Calu3 (cell line): ENCODE data around the gene RAB4B. TPM values are rescaled to one million over a fixed set of nuclear protein-coding genes. Genes with fewer than 3 reads are reported as not detected.

ENCODE experiments used
- BruUV-seq: library from RNA; stranded (reverse); fragments of 400-500 nt; replicated peaks from 2 replicates; lab custom pipeline; 2021; lab: Mats Ljungman, UMichigan
- CTCF ChIA-PET: fragments of 300-600 bp; sonication (Branson Sonifier 250); formaldehyde crosslinking; loops from one replicate; lab custom pipeline; 2022; ENCODE audit warnings: antibody characterized with exemption; lab: Charles Lee
- DNase-seq: peaks from one replicate; pipeline ENCODE4 v3.0.0; 2022
- H3K27ac Mint-ChIP-seq: one replicate; pipeline ENCODE4 v1.8.0; 2022; ENCODE audit warnings: mixed read lengths; ENCODE audit not compliant: unreplicated experiment
- H3K27me3 Mint-ChIP-seq: one replicate; pipeline ENCODE4 v1.8.0; 2022; ENCODE audit warnings: mixed read lengths; ENCODE audit not compliant: unreplicated experiment
- H3K36me3 Mint-ChIP-seq: one replicate; pipeline ENCODE4 v1.8.0; 2022; ENCODE audit warnings: mild to moderate bottlenecking, moderate library complexity, mixed read lengths; ENCODE audit not compliant: insufficient read depth, unreplicated experiment
- H3K4me1 Mint-ChIP-seq: one replicate; pipeline ENCODE4 v1.8.0; 2022; ENCODE audit warnings: mild to moderate bottlenecking, low read depth, mixed read lengths; ENCODE audit not compliant: unreplicated experiment
- H3K4me3 Mint-ChIP-seq: one replicate; pipeline ENCODE4 v1.8.0; 2022; ENCODE audit warnings: mild to moderate bottlenecking, low read depth, moderate library complexity, mixed read lengths; ENCODE audit not compliant: unreplicated experiment
- H3K9me3 Mint-ChIP-seq: one replicate; pipeline ENCODE4 v1.8.0; 2022; ENCODE audit warnings: low read depth, mixed read lengths; ENCODE audit not compliant: unreplicated experiment
- intact Hi-C: fragments of 100-400 bp; cut with micrococcal nuclease; formaldehyde crosslinking; loops from one replicate; pipeline ENCODE4 v1.10.0; 2022; ENCODE audit not compliant: unreplicated experiment
- total RNA-seq: library from RNA; stranded (reverse); gene quantifications from 2 replicates; pipeline ENCODE4 v1.2.3, GENCODE V29; 2022
- TF ChIP-seq, protein P1 (sequence below): fragments of 200-600 bp; IDR thresholded peaks from one replicate; pipeline ENCODE4 v1.8.0; 2022; ENCODE audit warnings: antibody characterized with exemption; ENCODE audit not compliant: unreplicated experiment

The RAB4B gene
- total RNA-seq, 1 experiment from 2014 or later = 22.7 TPM

DNA sequence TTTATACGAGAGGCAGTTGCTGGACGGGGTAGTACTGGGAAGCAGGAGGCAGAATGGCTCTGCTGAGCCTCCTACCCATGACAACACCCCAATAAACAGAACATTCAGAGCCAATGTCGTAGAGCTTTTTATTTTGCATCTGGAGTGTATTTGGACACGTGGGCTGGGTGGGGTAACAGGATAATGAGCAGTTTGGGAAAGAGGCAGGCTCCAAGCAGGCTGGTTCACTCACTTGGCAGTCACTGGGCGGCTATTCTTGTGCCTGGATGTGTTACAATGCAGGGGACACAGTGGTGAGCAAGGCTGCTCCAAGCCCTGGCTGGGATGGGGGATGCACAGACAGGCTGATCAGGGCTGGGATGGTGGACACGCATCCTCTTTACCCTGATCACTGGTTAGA is 37.3 kb upstream of the RAB4B start:
- no peaks in the 10 kb centered on the region for H3K9me3 Mint-ChIP-seq
- TF ChIP-seq, protein P1, sequence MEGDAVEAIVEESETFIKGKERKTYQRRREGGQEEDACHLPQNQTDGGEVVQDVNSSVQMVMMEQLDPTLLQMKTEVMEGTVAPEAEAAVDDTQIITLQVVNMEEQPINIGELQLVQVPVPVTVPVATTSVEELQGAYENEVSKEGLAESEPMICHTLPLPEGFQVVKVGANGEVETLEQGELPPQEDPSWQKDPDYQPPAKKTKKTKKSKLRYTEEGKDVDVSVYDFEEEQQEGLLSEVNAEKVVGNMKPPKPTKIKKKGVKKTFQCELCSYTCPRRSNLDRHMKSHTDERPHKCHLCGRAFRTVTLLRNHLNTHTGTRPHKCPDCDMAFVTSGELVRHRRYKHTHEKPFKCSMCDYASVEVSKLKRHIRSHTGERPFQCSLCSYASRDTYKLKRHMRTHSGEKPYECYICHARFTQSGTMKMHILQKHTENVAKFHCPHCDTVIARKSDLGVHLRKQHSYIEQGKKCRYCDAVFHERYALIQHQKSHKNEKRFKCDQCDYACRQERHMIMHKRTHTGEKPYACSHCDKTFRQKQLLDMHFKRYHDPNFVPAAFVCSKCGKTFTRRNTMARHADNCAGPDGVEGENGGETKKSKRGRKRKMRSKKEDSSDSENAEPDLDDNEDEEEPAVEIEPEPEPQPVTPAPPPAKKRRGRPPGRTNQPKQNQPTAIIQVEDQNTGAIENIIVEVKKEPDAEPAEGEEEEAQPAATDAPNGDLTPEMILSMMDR = no peak
- intact Hi-C loops = no loop called here
- H3K4me1 Mint-ChIP-seq = peaks cover 2% of the 10 kb centered on the region
- peak overlapping the region; percentile 43 for H3K27ac Mint-ChIP-seq
- H3K36me3 Mint-ChIP-seq = peaks cover 74% of the 10 kb centered on the region
- H3K4me3 Mint-ChIP-seq = no peak overlapping the region
- DNase-seq = no peak
- CTCF ChIA-PET = no interaction called here
- H3K27me3 Mint-ChIP-seq = no peaks in the 10 kb centered on the region
- BruUV-seq = no TSS peak

DNA sequence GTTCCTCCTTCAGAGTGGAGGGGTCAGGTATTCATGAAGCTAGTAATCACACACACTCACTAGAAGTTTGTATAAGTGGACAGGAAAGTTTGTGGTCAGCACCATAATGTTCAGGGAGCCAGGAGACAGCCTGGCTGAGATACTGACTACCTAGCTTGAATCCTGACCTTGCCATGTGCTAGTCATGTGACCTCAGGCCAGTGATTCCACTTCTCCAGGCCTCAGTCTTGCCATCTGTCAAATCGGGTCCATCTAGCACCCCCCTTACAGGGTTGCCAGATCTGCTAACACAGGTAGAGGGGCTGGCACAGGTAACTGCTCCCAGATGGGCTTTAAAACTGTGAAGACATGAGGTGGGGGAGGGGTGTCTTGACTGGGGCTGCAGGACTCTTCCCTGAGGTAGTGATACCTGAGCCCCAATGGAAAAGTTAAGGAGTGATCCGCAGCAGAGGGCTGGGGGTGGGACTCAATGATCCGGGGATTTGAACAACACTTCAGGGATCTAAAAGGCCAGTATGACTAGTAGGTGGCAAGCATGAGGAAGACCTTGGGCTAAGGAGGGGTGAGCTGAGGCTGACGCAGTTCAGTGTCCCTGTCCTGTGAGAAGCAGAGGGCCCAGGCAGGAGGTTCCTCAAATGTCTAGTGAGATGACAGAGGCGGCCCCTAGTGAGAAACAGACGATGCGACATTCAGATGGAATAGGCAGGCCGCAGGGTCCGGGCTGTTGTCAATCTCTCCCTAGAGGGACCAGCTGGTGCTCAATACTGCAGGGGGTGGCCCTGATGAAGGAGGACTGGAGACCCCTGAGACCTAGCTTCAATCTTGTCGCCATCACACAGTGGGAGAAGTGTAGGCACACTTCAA is 36.3 kb upstream of the RAB4B start:
- CTCF ChIA-PET = interaction anchor here (0.8 kb wide), 1 partner anchor 9 kb away, joined by 3 read pairs; the partner anchor contains the start of gene ACTMAP
- DNase-seq = no peak
- H3K27ac Mint-ChIP-seq = peak overlapping the region; percentile 21
- H3K27me3 Mint-ChIP-seq = no peaks in the 10 kb centered on the region
- TF ChIP-seq, protein P1 = no peak
- no peak overlapping the region for H3K4me3 Mint-ChIP-seq
- intact Hi-C loops = no loop called here
- H3K9me3 Mint-ChIP-seq = no peaks in the 10 kb centered on the region
- peaks cover 66% of the 10 kb centered on the region for H3K36me3 Mint-ChIP-seq
- BruUV-seq = no TSS peak
- H3K4me1 Mint-ChIP-seq = no peaks in the 10 kb centered on the region

DNA sequence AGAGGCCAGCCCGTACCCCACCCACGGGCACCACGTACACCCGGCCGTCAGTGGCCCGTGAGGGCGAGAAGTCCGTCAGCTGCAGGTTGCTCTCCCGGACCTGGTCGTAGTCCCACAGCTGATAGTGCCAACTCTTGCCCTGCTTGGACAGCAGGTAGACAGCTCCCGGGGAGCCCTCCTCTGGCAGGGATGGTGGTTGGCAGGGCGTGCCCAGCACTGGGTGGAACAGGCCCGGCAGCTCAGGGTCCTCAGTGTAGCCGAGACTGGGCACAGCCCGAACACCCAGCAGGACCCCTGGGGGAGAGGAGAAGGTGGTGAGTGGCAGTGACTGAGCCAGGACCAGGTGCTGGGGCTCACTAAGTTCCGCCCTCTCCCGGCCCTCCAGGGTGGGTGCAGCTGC is 35.6 kb upstream of the RAB4B start:
- CTCF ChIA-PET = interaction anchor here (0.8 to 2.1 kb wide), 2 partner anchors 8 to 79 kb away, joined by 3 to 4 read pairs; partner anchors contain the start of gene ACTMAP
- H3K9me3 Mint-ChIP-seq = no peaks in the 10 kb centered on the region
- intact Hi-C loops = no loop called here
- TF ChIP-seq, protein P1 = no peak
- no peak for DNase-seq
- no peak overlapping the region for H3K27ac Mint-ChIP-seq
- no peaks in the 10 kb centered on the region for H3K27me3 Mint-ChIP-seq
- no peak overlapping the region for H3K4me3 Mint-ChIP-seq
- H3K36me3 Mint-ChIP-seq = peaks cover 62% of the 10 kb centered on the region
- no TSS peak for BruUV-seq
- no peaks in the 10 kb centered on the region for H3K4me1 Mint-ChIP-seq

DNA sequence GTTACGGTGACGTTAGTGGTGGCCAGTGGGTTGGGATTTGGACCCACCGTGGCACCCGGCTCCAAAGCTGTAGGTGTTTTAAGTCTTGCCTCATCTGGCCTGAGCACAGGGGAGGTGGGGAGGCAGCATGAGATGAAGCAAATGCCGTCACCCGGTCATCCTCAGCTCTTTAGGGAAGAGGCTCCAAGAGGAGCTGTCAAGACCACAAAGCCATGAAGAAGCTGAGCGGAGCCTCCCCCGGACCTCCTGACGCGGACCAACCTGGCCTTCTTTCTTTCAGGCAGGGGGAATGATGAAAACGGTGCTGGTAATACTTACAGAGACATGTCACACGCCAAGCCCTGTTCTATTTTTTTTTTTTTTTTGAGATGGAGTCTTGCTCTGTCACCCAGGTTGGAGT is 35.2 kb upstream of the RAB4B start:
- DNase-seq = no peak
- TF ChIP-seq, protein P1 = no peak
- intact Hi-C loops = no loop called here
- H3K27me3 Mint-ChIP-seq = no peaks in the 10 kb centered on the region
- H3K9me3 Mint-ChIP-seq = no peaks in the 10 kb centered on the region
- CTCF ChIA-PET = interaction anchor here (2.1 kb wide), 1 partner anchor 80 kb away, joined by 4 read pairs; no protein-coding TSS in a partner anchor
- no peaks in the 10 kb centered on the region for H3K4me1 Mint-ChIP-seq
- peaks cover 59% of the 10 kb centered on the region for H3K36me3 Mint-ChIP-seq
- H3K4me3 Mint-ChIP-seq = no peak overlapping the region
- no TSS peak for BruUV-seq
- H3K27ac Mint-ChIP-seq = no peak overlapping the region
